ENCODE measurements around the gene DDX47. TPM values are rescaled to one million over a fixed set of nuclear protein-coding genes. Genes with fewer than 3 reads are reported as not detected.

The DDX47 gene
- total RNA-seq: 46.9 and 59.9 TPM in 2 replicates

DNA sequence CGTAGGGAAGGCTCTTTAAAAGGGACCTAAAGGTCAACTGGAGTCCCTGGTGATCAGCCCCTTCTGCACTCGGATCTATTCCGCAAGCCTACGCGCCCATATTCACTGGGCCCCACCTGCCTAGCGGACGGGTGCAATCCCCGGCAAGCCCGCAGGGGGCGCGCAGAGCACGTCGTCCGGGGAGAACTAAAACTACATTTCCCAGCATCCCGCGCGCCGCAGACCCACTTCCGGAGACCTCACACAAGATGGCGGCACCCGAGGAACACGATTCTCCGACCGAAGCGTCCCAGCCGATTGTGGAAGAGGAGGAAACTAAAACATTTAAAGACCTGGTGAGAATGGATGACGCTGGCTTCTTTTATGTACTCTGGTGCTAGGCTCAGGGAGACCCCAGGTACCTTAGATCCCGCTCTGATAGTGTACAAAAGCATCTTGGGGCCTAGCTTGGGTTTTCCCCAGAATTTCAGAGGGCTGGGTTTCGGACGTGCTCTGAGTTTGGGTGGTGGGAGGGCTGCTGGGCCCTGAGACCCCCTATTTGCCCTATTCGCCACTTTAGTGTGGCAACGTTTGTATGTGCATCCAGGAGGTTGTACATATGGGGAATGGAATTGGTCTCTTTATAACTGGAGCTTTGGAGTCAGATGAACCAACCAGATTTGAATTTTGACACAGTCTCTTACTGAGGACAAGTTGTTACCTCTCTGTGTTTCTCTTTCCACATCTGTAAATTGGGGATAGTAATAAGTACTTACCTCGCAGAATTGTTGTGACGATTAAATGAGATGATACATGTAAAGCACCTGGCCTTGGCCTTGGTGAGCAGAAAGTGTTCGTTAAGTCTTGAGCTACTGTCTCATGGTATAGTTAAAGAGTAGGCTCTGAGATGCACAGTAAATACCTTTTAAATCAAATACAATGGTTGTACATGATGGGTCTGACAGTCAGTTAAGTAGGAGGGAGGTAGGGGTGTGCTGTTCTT, at the start of gene DDX47:
DDX47 (plus strand) TSS at position 227 of the 982 bp plus-strand sequence; CDS start at position 249, 22 bp downstream.

GRCh38 chr12:12784911-12785814, 28.0 kb upstream of the DDX47 start, which contains the start of gene APOLD1:
Gene APOLD1, plus strand, starts transcription at chr12:12785659. Its CDS starts 33 bp downstream, at chr12:12785692.

Other genes starting within 250 kb of the DDX47 start
- gene CREBL2, start 201.5 kb upstream of the DDX47 start, total RNA-seq: 33.7 and 36.4 TPM in 2 replicates
- under 0.01 TPM in 1 of 2 replicates, not detected in the other for gene GPR19, start 117.2 kb upstream of the DDX47 start, total RNA-seq
- gene CDKN1B, start 96.0 kb upstream of the DDX47 start, total RNA-seq: 29.0 and 32.5 TPM in 2 replicates
- gene APOLD1, start 27.7 kb upstream of the DDX47 start, total RNA-seq: 3.3 and 4.1 TPM in 2 replicates
- 20.6 and 25.9 TPM in 2 replicates for gene GPRC5A, start 78.2 kb downstream of the DDX47 start, total RNA-seq
- gene GPRC5D, start 138.8 kb downstream of the DDX47 start, total RNA-seq: not detected in 2 replicates
- gene HEBP1, start 186.9 kb downstream of the DDX47 start, total RNA-seq: 12.5 and 18.4 TPM in 2 replicates
- gene FAM234B, start 231.0 kb downstream of the DDX47 start, total RNA-seq: 4.4 and 6.6 TPM in 2 replicates

Measured in smooth muscle cell of bladder (primary cell).